GM12892 (cell line): ENCODE measurements around the gene ZNF774.

Experiments used
- POLR2A ChIP-seq: IDR thresholded peaks from 2 replicates; pipeline ENCODE4 v1.6.1; 2011; ENCODE audit warnings: low read depth, low read length, control low read depth
- POLR2AphosphoS5 ChIP-seq: IDR thresholded peaks from 2 replicates; pipeline ENCODE4 v1.6.1; 2011; ENCODE audit warnings: low read depth, low read length, control low read depth
- TAF1 ChIP-seq: IDR thresholded peaks from 2 replicates; pipeline ENCODE4 v1.6.1; 2011; ENCODE audit warnings: low read depth, mild to moderate bottlenecking, control low read depth, low read length, borderline replicate concordance

GRCh38 chr15:90326441-90326840 lies 25.6 kb upstream of the ZNF774 start:
- no peak for TF ChIP-seq TAF1
- TF ChIP-seq POLR2AphosphoS5, result no peak
- TF ChIP-seq POLR2A, result no peak
